ENCODE results near the gene ZNF32.
"Not testable (repeated sequence)": the region's sequence is repeated elsewhere in the genome, so short reads cannot be mapped to it uniquely, and the experiment has no call there.

Gene ZNF32

DNA sequence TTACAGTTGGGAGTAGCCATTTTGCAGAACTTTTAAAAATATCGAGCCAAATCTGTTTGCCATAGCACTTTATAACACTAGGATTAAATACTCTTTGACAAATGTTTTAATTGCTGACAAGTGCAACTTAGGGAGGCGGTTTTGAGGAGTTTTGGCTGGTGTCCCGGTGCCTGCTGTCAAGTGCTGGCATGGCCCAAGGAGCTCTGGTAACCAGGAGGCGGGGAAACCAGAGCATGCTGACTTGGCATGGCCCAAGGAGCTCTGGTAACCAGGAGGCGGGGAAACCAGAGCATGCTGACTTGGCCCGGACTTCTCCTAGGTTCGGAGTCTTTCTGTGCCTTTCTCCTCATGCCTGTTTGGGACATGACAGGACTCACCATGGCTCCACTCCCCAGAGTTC, 30.8 kb upstream of the ZNF32 start:
- FAIRE-seq = no peak

GRCh38 chr10:43678654-43679053, 30.0 kb upstream of the ZNF32 start:
- no peak for FAIRE-seq

GRCh38 chr10:43676901-43677300, 28.2 kb upstream of the ZNF32 start:
- FAIRE-seq = no peak

DNA sequence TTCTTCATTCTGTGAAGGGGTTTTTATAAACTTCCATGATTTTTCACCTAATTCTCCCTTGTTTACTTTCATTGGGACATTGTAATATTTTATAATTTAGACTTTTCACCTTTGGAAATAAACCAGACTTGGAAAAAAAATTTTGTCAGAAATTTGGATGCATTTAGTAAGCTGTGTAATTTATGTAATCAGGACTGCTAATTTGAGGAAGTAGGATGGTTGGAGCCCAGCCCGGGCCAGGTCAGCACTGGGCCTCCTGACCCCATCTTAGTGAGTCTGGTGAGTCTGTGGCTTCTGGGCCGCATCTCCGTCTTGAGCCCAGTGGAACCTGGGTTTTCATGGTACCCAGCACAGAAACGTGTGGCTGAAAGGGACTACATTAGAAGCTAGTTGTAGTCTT, 27.6 kb upstream of the ZNF32 start:
- FAIRE-seq = no peak

GRCh38 chr10:43674553-43675210, 26.0 kb upstream of the ZNF32 start:
- no peak for FAIRE-seq

GRCh38 chr10:43673471-43673870, 24.8 kb upstream of the ZNF32 start:
- FAIRE-seq = no peak

DNA sequence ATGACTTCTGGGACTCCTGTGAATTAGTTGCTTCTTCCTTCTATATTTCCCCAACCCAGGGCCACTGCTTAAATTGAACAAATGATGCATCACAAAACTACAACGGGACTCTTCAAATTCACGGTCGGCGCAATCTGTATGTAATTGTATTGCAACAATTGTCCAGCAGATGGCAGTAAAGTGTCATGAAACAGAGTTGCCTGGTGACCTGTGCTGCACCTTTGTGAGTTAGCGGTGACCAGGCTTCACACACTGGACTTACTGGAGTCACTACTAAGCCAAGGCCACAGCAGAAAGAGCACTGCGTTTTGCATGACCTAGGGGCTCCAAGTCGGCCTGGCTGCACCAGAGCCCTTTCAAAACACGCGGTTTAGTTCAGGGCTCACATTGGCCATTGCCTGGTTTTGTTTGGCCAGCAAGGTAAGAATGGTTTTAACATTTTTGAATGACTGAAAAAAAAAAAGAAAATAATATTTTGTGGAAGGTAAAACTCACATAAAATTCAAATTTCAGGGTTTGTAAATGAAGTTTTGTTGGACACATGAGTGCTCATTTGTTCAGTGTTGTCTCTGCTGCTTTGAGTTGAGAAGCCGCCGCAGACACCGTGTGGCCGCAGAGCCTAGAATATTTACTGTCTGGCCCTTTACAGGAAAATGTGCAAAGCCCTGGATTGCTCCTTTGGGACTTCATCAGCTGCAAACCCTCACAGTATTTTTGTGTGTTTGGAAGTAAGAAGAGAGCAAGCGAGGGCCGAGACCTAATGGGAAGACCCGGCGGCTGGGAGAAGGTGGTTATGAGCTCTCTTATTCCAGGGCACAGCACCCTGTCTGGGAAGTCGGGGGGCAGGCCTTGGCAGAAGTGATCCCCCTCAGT, 23.2 kb upstream of the ZNF32 start:
- FAIRE-seq = peak; percentile 62

DNA sequence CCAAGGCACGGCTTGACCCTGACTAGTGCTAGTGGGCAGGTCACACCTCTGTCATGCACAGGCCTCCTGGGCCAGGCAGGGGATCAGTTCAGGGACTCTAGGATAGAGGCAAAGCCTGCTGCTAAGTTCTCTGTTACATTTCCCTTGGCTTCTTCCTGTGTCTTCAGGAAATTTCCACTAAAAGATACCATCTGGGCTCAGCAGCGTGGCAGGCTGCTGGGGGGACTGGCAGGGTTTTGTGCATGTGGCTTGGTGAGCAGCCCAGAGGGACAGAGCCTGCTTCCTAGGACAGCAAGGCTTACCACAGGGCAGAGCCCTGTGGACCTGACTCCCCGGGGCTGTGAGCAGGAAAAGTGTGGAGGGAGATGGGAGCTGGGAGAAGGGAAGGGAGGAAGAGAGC, 20.7 kb upstream of the ZNF32 start:
- FAIRE-seq = no peak

- FAIRE-seq = no peak
Observed at GRCh38 chr10:43667761-43668386, 19.2 kb upstream of the ZNF32 start.

- FAIRE-seq = no peak
Observed at GRCh38 chr10:43667317-43667731, 18.6 kb upstream of the ZNF32 start.

DNA sequence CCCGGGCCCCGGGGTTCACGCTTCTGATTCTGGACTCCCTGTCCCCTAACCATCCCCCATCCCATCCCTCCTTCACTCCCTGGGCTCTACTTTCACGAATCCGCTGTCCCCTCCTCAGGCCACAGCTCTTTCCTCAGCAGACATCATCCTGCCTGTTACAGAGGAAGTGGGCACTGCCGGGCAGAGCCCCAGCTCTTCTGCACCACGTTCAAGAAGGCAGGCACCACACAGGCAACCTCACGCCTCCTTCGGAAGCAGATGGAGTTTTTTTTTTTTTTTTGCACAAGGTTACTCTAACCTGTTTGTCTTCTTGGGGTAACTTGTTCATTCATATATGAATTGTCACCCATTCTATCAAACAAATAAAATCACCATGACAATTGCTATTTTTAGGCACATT, 17.9 kb upstream of the ZNF32 start:
- FAIRE-seq = no peak

DNA sequence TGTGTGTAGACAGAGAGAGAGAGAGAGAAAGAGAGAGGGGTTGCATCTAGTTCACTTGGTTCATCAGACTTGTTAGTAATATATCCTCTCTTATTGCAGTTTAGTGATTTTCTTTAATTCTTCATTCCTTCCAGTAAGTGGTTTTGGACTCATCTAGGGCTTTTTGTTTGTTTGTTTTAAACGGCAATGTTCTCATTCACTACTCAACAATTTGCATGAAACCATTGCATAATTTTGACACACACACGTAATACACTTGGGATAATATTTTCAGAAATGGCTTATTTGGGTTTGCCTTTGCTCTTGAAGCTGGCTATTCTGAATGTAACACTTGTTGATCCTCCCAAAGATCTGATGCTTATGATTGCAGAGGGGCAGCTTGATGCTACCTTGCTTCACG, 16.4 kb upstream of the ZNF32 start:
- FAIRE-seq = no peak

- no peak for FAIRE-seq
Observed at GRCh38 chr10:43658227-43658626, 9.5 kb upstream of the ZNF32 start.

GRCh38 chr10:43655311-43655710, 6.6 kb upstream of the ZNF32 start:
- no peak for FAIRE-seq

DNA sequence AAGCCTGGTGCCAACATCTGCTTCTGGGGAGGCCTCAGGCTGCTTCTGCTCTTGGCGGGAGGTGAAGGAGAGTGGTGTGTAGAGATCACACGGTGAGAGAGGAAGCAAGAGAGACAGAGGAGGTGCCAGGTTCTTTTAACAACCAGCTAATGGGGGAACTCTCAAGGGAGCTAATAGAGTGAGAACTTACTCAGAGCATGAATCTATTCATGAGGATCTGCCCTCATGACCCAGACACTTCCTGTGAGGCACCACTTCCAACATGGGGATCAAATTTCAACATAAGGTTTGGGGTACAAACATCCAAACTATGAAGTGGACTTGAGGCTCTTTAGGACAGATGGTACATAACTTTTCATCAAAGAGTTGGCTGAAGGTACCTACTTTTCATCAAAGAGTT, 5.1 kb upstream of the ZNF32 start:
- no peak for FAIRE-seq

DNA sequence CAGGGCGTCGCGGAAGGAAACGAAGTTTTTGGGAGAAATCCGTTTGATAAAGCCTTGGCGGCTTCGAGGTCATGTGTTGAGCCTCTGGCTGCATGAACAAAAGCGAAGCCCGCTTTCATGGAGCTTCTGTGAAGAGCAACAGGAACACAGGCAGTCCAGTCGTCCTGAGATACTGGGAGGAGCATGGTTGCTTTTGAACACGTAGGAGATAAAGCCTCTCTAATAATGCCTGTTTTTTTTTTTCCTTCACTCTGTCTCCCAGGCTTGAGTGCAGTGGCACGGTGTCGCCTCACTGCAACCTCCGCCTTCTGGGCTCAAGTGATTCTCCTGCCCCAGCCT, 473 bp upstream of the ZNF32 start:
- no peak for FAIRE-seq

GRCh38 chr10:43648095-43648397, 635 bp downstream of the ZNF32 start:
- no peak for FAIRE-seq

GRCh38 chr10:43647576-43647975, 1.1 kb downstream of the ZNF32 start:
- FAIRE-seq = no peak

DNA sequence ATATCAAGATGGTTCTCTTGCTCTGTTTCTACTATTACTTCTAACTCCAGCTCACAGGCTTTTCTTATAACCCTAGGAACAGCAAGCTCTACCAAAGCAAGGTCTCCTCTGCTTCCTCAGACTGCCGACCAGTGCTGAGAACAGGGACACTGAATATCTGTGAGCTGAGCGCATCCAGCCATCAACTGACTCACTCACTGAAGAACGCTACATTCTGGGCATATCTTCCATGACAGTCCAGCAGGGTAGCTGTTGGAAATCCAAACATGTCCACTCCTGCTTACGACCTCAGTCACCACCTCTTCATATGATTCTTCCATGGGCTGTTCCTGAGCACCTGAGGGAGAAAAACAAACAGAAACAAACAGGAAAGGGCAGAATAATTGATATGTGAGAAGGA, 2.8 kb downstream of the ZNF32 start:
- no peak for FAIRE-seq

DNA sequence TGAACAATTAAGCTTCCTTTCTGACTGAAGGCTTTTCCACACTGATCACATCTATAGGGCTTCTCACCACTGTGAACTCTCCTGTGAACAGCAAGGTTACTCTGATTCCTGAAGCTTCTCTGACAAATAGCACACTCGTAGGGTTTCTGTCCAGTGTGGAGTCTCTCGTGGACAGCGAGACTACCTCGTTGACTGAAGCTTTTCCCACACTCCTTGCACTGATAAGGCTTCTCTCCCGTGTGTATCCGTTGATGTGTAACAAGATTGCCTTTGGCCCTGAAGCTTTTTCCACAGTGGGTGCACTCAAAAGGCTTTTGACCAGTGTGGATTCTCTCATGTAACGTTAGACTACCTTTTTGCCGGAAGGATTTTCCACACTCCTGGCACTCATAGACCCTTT, 4.4 kb downstream of the ZNF32 start:
- FAIRE-seq = no peak

- FAIRE-seq = no peak
Observed at GRCh38 chr10:43640603-43641002, 8.1 kb downstream of the ZNF32 start.

DNA sequence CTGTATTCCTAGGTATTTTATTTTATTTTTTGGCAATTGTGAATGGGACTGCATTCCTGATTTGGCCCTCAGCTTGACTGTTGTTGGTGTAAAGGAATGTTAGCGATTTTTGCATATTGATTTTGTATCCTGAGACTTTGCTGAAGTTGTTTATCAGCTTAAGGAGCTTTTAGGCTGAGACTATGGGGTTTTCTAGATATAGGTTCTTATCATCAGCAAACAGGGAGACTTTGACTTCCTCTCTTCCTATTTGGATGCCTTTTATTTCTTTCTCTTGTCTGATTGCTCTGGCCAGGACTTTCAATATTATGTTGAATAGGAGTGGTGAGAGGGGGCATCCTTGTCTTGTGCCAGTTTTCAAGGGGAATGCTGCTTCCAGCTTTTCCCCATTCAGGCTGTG, 12.9 kb downstream of the ZNF32 start:
- not testable (repeated sequence) for FAIRE-seq

- no peak for FAIRE-seq
Observed at GRCh38 chr10:43628956-43629355, 19.7 kb downstream of the ZNF32 start.

DNA sequence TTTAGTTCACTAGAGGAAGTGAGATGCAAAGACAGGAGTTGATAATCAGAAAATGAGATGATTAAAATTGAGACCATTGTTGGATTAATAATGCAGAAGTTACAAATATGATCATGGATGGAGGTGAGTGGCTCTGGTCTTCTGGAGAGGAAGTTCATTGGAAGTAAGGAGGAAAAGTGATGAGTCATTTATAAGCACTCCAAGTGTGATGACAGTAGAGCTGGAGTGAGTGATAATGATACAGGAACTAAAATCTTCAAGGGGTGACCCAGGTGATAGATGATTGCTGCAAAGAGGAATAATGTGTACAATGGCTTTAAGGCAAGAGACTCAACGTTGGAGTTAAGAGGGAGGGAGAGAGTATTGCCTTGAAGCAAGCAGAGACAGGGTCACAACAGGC, 20.7 kb downstream of the ZNF32 start:
- no peak for FAIRE-seq

Data from A204.1 (cell line).